Measurements from ENCODE around the gene SMAP1.

The SMAP1 gene

GRCh38 chr6:70831427-70831826 is 163.7 kb downstream of the SMAP1 start:
- H3K27ac Mint-ChIP-seq = no peak overlapping the region
- peaks cover 5% of the 10 kb centered on the region for H3K4me1 Mint-ChIP-seq (ENCODE audit: low read depth)
- H3K4me3 Mint-ChIP-seq = no peak overlapping the region
- H3K36me3 Mint-ChIP-seq (ENCODE audit: low read depth) = peaks cover 13% of the 10 kb centered on the region
- no peaks in the 10 kb centered on the region for H3K27me3 Mint-ChIP-seq
- no peaks in the 10 kb centered on the region for H3K9me3 Mint-ChIP-seq

- Mint-ChIP-seq H3K4me3 (no peak overlapping the region), H3K9me3 (no peaks in the 10 kb centered on the region), H3K27me3 (no peaks in the 10 kb centered on the region), H3K4me1 (ENCODE audit: low read depth) (peaks cover 5% of the 10 kb centered on the region), H3K36me3 (ENCODE audit: low read depth) (peaks cover 22% of the 10 kb centered on the region), H3K27ac (no peak overlapping the region)
Measured at GRCh38 chr6:70834520-70834919, 166.8 kb downstream of the SMAP1 start.

GRCh38 chr6:70838907-70839285 is 171.2 kb downstream of the SMAP1 start:
- no peak overlapping the region for H3K4me3 Mint-ChIP-seq
- H3K36me3 Mint-ChIP-seq (ENCODE audit: low read depth) = peaks cover 13% of the 10 kb centered on the region
- peaks cover 5% of the 10 kb centered on the region for H3K4me1 Mint-ChIP-seq (ENCODE audit: low read depth)
- no peaks in the 10 kb centered on the region for H3K27me3 Mint-ChIP-seq
- no peaks in the 10 kb centered on the region for H3K9me3 Mint-ChIP-seq
- H3K27ac Mint-ChIP-seq = no peak overlapping the region

GRCh38 chr6:70839286-70840266 is 171.9 kb downstream of the SMAP1 start:
- Mint-ChIP-seq H3K27ac (no peak overlapping the region), H3K4me3 (no peak overlapping the region)

GRCh38 chr6:70841112-70841511 is 173.4 kb downstream of the SMAP1 start:
- H3K27ac Mint-ChIP-seq = no peak overlapping the region
- peaks cover 5% of the 10 kb centered on the region for H3K4me1 Mint-ChIP-seq (ENCODE audit: low read depth)
- no peak overlapping the region for H3K4me3 Mint-ChIP-seq
- no peaks in the 10 kb centered on the region for H3K9me3 Mint-ChIP-seq
- no peaks in the 10 kb centered on the region for H3K27me3 Mint-ChIP-seq
- H3K36me3 Mint-ChIP-seq (ENCODE audit: low read depth) = peaks cover 10% of the 10 kb centered on the region

More at GRCh38 chr6:70839286-70840266, 171.9 kb downstream of the SMAP1 start:
- Mint-ChIP-seq H3K9me3 (no peaks in the 10 kb centered on the region), H3K36me3 (ENCODE audit: low read depth) (peaks cover 13% of the 10 kb centered on the region), H3K4me1 (ENCODE audit: low read depth) (peaks cover 5% of the 10 kb centered on the region), H3K27me3 (no peaks in the 10 kb centered on the region)

GRCh38 chr6:70842541-70842940 is 174.9 kb downstream of the SMAP1 start:
- no peaks in the 10 kb centered on the region for H3K9me3 Mint-ChIP-seq

GRCh38 chr6:70843328-70843918 is 175.7 kb downstream of the SMAP1 start:
- H3K27ac Mint-ChIP-seq = no peak overlapping the region
- H3K9me3 Mint-ChIP-seq = no peaks in the 10 kb centered on the region
- H3K27me3 Mint-ChIP-seq = no peaks in the 10 kb centered on the region
- H3K4me3 Mint-ChIP-seq = no peak overlapping the region
- peaks cover 5% of the 10 kb centered on the region for H3K4me1 Mint-ChIP-seq (ENCODE audit: low read depth)
- H3K36me3 Mint-ChIP-seq (ENCODE audit: low read depth) = peaks cover 6% of the 10 kb centered on the region

More at GRCh38 chr6:70842541-70842940, 174.9 kb downstream of the SMAP1 start:
- Mint-ChIP-seq H3K4me1 (ENCODE audit: low read depth) (peaks cover 5% of the 10 kb centered on the region), H3K4me3 (no peak overlapping the region), H3K27me3 (no peaks in the 10 kb centered on the region), H3K36me3 (ENCODE audit: low read depth) (peaks cover 9% of the 10 kb centered on the region), H3K27ac (no peak overlapping the region)

- H3K27ac Mint-ChIP-seq = no peak overlapping the region
- peaks cover 3% of the 10 kb centered on the region for H3K4me1 Mint-ChIP-seq (ENCODE audit: low read depth)
- no peaks in the 10 kb centered on the region for H3K9me3 Mint-ChIP-seq
- H3K36me3 Mint-ChIP-seq (ENCODE audit: low read depth) = peaks cover 2% of the 10 kb centered on the region
- no peak overlapping the region for H3K4me3 Mint-ChIP-seq
- no peaks in the 10 kb centered on the region for H3K27me3 Mint-ChIP-seq
Measured at GRCh38 chr6:70844301-70844700, 176.6 kb downstream of the SMAP1 start.

GRCh38 chr6:70846207-70846835 is 178.6 kb downstream of the SMAP1 start:
- H3K4me3 Mint-ChIP-seq = no peak overlapping the region
- no peaks in the 10 kb centered on the region for H3K27me3 Mint-ChIP-seq
- no peaks in the 10 kb centered on the region for H3K9me3 Mint-ChIP-seq
- H3K27ac Mint-ChIP-seq = no peak overlapping the region
- H3K36me3 Mint-ChIP-seq (ENCODE audit: low read depth) = no peaks in the 10 kb centered on the region
- H3K4me1 Mint-ChIP-seq (ENCODE audit: low read depth) = no peaks in the 10 kb centered on the region

- Mint-ChIP-seq H3K4me3 (no peak overlapping the region), H3K27me3 (no peaks in the 10 kb centered on the region), H3K27ac (no peak overlapping the region), H3K36me3 (ENCODE audit: low read depth) (no peaks in the 10 kb centered on the region), H3K4me1 (ENCODE audit: low read depth) (no peaks in the 10 kb centered on the region), H3K9me3 (no peaks in the 10 kb centered on the region)
Measured at GRCh38 chr6:70847106-70848084, 179.7 kb downstream of the SMAP1 start.

GRCh38 chr6:70849348-70850069 is 181.8 kb downstream of the SMAP1 start:
- Mint-ChIP-seq H3K27me3 (no peaks in the 10 kb centered on the region), H3K27ac (no peak overlapping the region), H3K4me3 (no peak overlapping the region), H3K4me1 (ENCODE audit: low read depth) (no peaks in the 10 kb centered on the region), H3K36me3 (ENCODE audit: low read depth) (peaks cover 8% of the 10 kb centered on the region), H3K9me3 (no peaks in the 10 kb centered on the region)

GRCh38 chr6:70852667-70853246 is 185.1 kb downstream of the SMAP1 start:
- H3K4me3 Mint-ChIP-seq = no peak overlapping the region
- no peak overlapping the region for H3K27ac Mint-ChIP-seq
- no peaks in the 10 kb centered on the region for H3K27me3 Mint-ChIP-seq
- H3K9me3 Mint-ChIP-seq = no peaks in the 10 kb centered on the region
- no peaks in the 10 kb centered on the region for H3K4me1 Mint-ChIP-seq (ENCODE audit: low read depth)
- peaks cover 13% of the 10 kb centered on the region for H3K36me3 Mint-ChIP-seq (ENCODE audit: low read depth)

GRCh38 chr6:70857387-70858077 is 189.8 kb downstream of the SMAP1 start:
- Mint-ChIP-seq H3K27me3 (no peaks in the 10 kb centered on the region), H3K36me3 (ENCODE audit: low read depth) (peaks cover 26% of the 10 kb centered on the region), H3K4me1 (ENCODE audit: low read depth) (no peaks in the 10 kb centered on the region), H3K9me3 (no peaks in the 10 kb centered on the region), H3K27ac (no peak overlapping the region), H3K4me3 (no peak overlapping the region)
